Glomerular endothelial cell (primary cell): ENCODE results near the gene NOL11. TPM values are rescaled to one million over a fixed set of nuclear protein-coding genes. Genes with fewer than 3 reads are reported as not detected.
"Not testable (repeated sequence)": the region's sequence is repeated elsewhere in the genome, so short reads cannot be mapped to it uniquely, and the experiment has no call there.

ENCODE experiments used
- DNase-seq: peaks from one replicate; pipeline ENCODE4 v3.0.0-alpha.2; 2011; ENCODE audit warnings: low read depth, low spot score; ENCODE audit errors: extremely low read depth
- total RNA-seq: library from RNA; depleted of rRNA; stranded (reverse); fragments of >200 nt; gene quantifications from 2 replicates; pipeline ENCODE4 v1.2.3, GENCODE V29; 2015

Gene NOL11
- total RNA-seq, 1 donor from 2014 or later, result 31.7 TPM

DNA sequence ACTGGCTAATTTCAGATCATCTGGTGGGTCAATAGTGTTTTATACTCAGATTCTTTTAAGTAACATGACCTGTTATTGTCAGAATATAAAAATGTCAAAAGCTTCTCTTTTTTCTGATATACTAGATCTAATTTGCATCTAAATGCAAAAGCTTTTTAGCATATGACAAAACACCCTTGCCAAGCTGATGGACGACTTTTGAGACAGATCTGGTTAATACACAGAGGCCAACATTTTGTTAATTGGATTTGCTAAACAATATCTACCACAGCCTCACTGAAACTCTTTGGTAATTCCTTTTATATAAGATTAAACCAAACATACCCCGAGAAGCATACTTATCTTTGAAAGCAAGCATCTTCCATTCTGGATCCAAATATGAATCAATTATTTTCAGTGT is 10.3 kb upstream of the NOL11 start:
- DNase-seq, result no peak

DNA sequence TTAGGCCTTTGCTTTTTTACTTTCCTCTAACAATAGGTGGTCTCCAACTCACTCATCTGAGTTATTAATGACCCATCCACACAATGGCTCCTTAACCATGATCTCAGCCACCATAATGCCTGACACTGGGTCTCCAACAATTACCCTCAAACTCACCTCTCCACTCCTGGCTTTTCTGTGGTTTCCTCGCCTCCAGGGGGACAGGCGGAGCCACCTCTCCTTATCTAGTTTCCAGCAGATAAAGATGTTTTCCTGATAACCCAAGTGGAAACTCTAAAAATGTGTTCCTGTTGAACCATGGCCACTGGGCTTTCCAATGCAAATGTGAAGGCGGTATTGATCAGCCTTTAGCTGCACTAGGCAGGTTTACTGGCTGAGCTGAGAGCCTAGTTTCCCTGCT is 9.4 kb upstream of the NOL11 start:
- no peak for DNase-seq

DNA sequence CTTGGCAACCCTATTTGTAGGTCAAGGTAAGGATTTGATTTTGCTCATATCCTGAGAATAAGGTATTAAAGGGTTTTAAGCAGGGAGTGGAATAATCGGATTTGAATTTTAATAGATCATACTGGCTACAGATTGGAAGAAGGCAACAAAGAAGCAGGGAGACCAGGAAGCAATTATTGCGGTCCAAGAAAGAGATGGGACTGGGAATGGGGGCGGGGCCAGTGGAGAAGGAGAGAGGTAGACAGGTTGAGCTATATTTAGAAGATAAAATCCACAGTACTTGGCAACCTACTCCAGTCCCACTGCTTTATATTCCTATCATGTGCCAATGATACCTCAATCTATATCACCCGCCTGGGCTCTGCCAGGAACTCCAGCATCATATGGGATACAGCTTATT is 5.8 kb upstream of the NOL11 start:
- no peak for DNase-seq

GRCh38 chr17:67712375-67712774 is 5.4 kb upstream of the NOL11 start:
- no peak for DNase-seq

DNA sequence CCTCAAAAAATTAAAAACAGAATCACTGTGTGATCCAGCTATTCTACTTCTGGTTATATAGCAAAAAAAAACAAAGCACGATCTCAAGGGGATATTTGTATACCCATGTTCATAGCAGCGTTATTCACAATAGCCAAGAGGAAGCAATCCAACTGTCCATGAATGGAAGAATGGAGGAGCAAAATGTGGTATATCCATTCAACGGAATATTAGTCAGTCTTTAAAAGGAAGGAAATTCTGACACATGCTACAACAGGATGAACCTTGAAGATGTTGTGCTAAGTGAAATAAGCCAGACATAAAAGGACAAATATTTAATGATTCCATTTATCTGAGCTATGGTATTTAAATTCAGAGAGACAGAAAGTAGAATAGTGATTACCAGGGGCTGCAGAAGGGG is 4.6 kb upstream of the NOL11 start:
- DNase-seq, result no peak

DNA sequence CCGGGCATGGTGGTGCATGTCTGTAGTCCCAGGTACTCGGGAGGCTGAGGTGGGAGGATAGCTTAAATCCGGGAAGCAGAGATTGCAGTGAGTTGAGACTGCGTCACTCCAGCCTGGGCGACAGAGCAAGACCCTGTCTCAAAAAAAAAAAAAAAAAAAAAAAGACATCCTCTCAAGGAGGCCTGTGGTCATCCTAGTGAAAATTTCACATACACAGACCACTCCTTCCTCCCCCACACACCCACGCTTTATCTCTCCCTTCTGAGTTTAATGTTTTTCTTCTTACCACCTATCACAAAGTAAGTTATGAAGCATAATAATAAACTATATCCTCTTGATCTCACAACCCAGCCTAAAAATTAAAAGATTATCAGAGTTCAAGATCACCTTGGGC is 1.3 kb upstream of the NOL11 start:
- no peak for DNase-seq

- DNase-seq, result no peak
Measured at GRCh38 chr17:67717192-67717623, 528 bp upstream of the NOL11 start.

DNA sequence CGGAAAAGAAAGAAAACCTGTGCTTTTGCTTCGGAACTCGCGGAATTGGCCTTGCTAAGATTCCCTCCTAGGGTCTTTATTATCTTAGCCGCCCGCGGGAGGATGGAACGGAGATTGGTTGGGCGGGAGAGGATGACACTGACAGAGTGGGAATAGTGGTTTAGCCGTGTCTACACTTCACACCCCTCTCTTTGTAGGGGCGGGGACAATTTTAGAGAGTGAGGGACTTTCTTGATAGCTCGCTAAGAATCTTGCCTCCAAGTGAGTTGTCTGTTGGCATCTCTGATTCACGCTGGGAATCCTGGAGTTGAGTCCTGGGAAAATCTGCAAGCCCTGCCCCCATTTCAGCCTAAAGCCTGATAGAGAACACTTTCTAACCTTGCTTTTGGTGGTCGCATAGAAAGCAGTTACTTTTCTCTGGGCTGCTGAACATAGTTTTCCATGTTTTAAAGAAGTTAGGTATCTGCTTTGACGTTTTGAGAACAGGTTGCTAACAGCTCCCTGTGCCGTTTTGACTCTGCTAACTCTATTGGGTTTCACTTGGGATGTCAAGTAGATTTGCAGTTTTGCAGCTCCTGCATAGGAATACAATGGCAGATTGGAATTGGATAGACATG is 697 bp downstream of the NOL11 start:
- DNase-seq, result no peak

DNA sequence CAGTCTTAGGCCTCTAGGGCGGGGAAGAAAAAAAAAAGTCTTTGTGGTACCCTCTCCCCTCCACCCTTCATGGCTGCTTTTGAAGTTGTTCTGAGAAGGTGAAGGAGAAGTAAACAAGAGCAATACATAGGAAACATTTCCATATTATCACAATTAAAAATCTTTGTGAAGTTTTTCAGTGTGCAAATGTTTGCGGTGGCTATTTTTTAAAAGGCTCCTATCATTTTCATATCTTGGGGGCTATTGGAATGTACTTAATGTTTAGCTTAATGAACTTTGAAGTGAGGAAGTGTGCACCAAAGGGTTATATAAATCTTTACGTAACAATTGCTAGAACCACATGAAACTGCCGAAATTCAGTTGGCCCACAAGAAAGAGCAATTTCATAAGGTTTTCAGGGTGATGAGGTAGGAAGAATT is 7.6 kb downstream of the NOL11 start:
- DNase-seq, result no peak

DNA sequence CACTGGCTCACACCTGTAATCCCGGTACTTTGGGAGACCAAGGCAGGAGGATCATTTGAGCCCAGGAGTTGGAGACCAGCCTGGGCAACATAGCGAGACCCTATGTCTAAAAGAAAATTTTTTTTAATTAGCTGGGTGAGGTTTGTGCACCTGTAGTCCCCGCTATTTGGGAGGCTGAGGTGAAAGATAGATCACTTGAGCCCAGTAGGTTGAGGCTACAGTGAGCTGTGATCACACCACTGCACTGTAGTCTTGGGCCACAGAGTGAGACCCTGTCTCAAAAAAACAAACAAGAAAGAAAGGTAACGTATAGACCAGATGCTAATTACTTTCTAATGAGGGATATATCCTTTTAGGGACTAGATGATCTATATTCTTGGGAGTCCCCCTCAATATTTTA is 8.1 kb downstream of the NOL11 start:
- no peak for DNase-seq

GRCh38 chr17:67727152-67728039 is 9.7 kb downstream of the NOL11 start:
- not testable (repeated sequence) for DNase-seq

DNA sequence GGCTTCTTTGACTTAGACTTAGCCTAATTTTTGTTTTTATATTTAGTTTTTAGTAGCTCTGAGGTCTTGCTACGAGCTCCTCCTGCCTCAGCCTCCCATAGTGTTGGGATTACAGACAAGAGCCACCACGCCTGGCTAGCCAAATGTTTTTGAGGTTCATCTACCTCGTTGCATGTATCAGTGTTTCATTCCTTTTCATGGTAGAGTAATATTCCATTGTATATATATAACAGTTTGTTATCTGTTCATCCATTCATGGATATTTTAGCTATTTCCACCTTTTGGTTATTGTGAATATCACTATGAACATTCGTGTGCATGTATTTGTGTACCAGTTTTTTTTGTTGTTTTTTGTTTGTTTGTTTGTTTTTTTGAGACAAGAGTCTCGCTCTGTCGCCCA is 12.2 kb downstream of the NOL11 start:
- no peak for DNase-seq

DNA sequence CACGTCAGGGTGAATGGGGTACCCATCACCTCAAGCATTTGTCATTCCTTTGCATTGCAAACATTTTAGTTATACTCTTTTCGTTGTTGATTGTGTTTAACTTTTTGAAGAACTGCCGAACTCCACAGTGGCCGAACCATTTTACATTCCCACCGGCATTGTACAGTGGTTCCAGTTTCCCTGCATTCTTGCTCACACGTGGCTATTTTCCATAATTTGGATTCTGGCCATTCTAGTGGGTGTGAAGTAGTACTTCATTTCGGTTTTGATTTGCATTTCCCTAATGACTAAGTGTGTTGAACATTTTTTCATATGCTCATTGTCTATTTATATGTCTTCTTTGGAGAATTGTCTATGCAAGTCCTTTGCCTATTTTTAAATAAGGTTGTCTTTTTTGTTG is 13.0 kb downstream of the NOL11 start:
- DNase-seq, result no peak

- DNase-seq, result no peak
Measured at GRCh38 chr17:67733449-67733848, 15.7 kb downstream of the NOL11 start.

GRCh38 chr17:67737145-67737544 is 19.4 kb downstream of the NOL11 start:
- no peak for DNase-seq

DNA sequence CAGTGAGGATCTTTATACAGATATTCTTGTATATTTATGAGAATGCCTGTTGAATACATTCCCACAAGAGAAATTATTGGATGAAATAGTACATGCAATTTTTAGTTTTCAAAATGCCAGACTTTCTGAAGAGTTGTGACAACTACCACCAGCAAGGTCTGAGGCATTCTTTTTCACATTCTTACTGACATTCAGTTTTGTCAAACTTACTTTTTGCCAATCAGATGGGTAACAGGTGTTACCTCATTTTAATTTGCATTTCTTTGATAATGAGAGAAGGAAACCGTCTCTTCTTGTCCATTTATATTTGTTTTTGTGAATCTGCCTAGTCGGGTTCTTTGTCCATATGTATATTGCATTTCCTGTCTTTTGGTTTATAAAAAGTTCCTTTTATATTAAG is 24.3 kb downstream of the NOL11 start:
- DNase-seq, result no peak

GRCh38 chr17:67746704-67747571 is 29.2 kb downstream of the NOL11 start:
- DNase-seq, result no peak

GRCh38 chr17:67747681-67748235 is 30.0 kb downstream of the NOL11 start:
- no peak for DNase-seq

DNA sequence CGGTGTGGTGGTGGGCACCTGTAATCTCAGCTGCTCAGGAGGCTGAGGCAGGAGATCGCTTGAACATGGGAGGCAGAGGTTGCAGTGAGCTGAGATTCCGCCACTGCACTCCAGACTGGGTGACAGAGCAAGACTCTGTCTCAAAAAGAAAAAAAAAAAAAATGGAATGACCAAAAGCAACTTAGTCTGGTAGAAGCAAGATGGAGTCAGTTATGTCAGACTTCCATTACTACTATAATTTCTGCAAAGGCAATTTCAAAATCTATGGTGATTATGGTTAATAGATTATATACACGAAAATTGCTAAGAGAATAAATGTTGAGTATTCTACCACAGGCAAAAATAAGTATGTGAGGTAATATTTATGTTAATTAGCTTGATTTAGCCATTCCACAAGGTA is 32.3 kb downstream of the NOL11 start:
- DNase-seq, result no peak

DNA sequence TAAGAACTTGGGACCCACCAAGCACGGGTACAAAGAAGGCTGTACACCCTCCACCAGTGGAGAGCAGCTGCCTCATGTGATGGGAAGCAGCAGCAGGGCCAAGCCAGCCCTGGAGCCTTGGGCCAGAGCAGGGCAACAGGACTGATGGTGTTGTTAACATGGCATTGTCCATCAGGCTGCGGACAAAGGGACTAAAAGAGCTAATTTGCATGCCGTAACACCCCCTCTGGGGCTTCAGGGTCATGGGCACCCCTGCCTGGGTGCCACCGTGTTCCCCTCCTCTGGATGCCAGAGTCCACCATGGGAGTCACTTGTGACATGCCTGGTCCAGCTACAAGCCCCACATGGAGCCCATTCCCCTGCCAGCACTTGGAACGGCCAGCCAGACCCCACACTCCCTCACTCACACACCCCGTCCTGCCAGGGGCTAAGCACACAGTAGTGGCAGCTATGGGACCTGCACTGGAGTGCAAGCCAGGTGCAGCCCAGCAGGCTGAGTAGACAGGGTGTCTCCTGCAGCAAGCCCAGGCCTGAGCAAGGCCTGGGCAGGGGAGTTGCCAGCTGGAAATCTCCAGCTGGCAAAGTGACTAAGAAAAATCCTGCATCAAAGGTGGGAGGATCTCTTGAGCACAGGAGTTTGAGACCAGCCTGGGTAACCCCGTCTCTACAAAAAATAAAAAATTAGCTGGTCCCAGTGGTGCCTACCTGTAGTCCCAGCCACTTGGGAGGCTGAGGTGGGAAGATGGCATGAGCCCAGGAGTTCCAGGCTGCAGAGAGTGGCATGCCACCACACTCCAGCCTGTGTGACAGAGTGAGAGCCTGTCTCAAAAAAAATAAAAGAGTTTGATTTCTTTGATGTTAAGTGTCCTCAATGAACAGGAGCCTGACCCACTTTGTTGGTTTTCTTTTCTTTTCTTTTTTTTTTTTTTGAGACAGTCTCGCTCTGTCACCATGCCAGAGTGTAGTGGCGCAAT is 33.7 kb downstream of the NOL11 start:
- DNase-seq, result no peak
